ENCODE results near the gene CDK18.

The CDK18 gene

DNA sequence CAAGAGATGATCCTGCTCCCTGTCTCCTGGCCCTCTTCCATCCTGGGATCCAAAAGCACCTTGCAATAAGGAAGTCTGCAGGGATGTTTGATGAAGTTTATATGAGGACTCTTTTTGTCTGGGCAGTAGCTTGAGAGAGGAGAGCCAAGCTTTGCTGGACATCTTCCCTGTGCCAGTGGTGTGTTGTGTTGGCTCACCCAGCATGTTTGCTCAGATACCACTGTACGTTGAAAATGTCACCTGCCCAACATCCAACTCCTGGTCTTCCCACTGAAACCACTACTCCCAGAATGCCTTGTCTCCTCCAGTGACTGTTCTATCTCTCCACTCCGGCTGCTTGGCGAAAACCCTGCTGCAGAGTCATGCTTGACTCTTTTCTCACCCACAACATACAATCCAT, 12.8 kb downstream of the CDK18 start:
- H3K4me3 ChIP-seq (ENCODE audit: control insufficient read depth, low read depth, low read length): no peak overlapping the region
- DNase-seq (ENCODE audit: low read depth): no peak
- TF ChIP-seq CTCF (IDR thresholded peaks at IDR 0.05; ENCODE audit: control insufficient read depth, insufficient read depth, low read depth, low read length, missing control alignments): no peak

- DNase-seq (ENCODE audit: low read depth): no peak
- no peak for TF ChIP-seq CTCF (IDR thresholded peaks at IDR 0.05; ENCODE audit: control insufficient read depth, insufficient read depth, low read depth, low read length, missing control alignments)
- no peak overlapping the region for H3K4me3 ChIP-seq (ENCODE audit: control insufficient read depth, low read depth, low read length)
These were observed 13.3 kb downstream of the CDK18 start for GRCh38 chr1:205517763-205518162.

GRCh38 chr1:205518661-205519540, 14.4 kb downstream of the CDK18 start:
- no peak for TF ChIP-seq CTCF (IDR thresholded peaks at IDR 0.05; ENCODE audit: control insufficient read depth, insufficient read depth, low read depth, low read length, missing control alignments)
- no peak for DNase-seq (ENCODE audit: low read depth)
- no peak overlapping the region for H3K4me3 ChIP-seq (ENCODE audit: control insufficient read depth, low read depth, low read length)

DNA sequence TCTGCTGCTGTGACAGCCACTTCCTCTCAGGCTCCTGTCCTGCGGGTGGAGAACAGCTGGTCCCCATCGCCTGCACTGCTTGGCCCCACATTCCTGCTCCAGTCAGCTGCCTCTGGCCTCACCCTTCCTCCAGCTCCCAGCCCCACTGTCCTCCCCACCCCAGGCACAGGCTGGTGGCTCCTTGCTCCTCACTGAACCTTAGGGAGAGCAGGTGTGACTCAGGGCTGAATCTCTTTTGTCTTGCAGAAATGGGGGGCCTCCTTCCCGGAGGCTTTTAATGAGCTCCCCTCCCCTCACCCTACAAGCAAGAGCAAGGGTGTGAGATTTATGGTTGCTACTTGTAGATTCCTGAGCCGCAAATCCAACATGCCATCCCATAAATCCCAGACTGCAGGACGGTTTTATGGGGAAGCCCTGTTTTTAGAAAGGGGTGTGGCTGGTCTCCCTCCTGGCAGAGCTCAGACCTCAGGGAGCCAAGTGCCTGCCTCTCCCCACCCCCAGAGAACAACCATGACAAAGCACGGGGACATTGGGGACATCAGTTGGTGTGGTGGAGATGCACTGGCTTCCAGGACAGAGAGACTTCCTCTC, 15.2 kb downstream of the CDK18 start:
- TF ChIP-seq CTCF (IDR thresholded peaks at IDR 0.05; ENCODE audit: control insufficient read depth, insufficient read depth, low read depth, low read length, missing control alignments): no peak
- no peak overlapping the region for H3K4me3 ChIP-seq (ENCODE audit: control insufficient read depth, low read depth, low read length)
- DNase-seq (ENCODE audit: low read depth): no peak

- no peak for TF ChIP-seq CTCF (IDR thresholded peaks at IDR 0.05; ENCODE audit: control insufficient read depth, insufficient read depth, low read depth, low read length, missing control alignments)
- no peak overlapping the region for H3K4me3 ChIP-seq (ENCODE audit: control insufficient read depth, low read depth, low read length)
- no peak for DNase-seq (ENCODE audit: low read depth)
These were observed 16.2 kb downstream of the CDK18 start for GRCh38 chr1:205520709-205521108.

DNA sequence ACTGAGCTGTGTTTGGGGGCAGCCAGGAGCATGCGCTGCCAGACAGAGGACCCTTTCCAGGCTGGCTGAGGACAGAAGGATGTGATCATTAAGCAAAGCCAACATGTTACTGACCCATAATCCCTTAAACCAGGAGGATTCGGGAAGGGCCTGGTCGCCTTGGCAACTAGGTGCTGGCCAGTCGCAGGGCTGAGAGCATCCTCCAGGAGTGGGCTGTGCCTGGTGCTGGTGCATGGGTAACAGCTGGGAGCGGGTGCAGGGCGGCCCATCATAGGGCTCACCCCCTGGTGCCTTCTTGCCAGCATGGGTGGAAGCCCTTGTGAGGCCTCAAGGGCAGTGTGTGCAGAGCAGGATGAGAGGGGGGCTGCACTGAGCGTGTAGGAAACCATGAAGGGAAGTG, 17.2 kb downstream of the CDK18 start:
- no peak for TF ChIP-seq CTCF (IDR thresholded peaks at IDR 0.05; ENCODE audit: control insufficient read depth, insufficient read depth, low read depth, low read length, missing control alignments)
- no peak overlapping the region for H3K4me3 ChIP-seq (ENCODE audit: control insufficient read depth, low read depth, low read length)
- DNase-seq (ENCODE audit: low read depth): no peak
